Inflammatory macrophage treated with lipopolysaccharide for 4 hours (primary cell): ENCODE data around the gene SORCS3.

Experiments used
- DNase-seq: peaks from one replicate; pipeline ENCODE4 v3.0.0-alpha.2; 2020

The SORCS3 gene

GRCh38 chr10:104924101-104924795 lies 283.2 kb downstream of the SORCS3 start:
- DNase-seq = no peak

- peak; percentile 25 for DNase-seq
These were observed 284.3 kb downstream of the SORCS3 start for GRCh38 chr10:104925232-104925851.

- no peak for DNase-seq
These were observed 287.6 kb downstream of the SORCS3 start for GRCh38 chr10:104928734-104929133.

GRCh38 chr10:104931612-104932134 lies 290.6 kb downstream of the SORCS3 start:
- DNase-seq = no peak

GRCh38 chr10:104935656-104936055 lies 294.6 kb downstream of the SORCS3 start:
- no peak for DNase-seq

- DNase-seq = no peak
These were observed 296.5 kb downstream of the SORCS3 start for GRCh38 chr10:104937567-104937966.

- no peak for DNase-seq
These were observed 296.9 kb downstream of the SORCS3 start for GRCh38 chr10:104938031-104938430.

- DNase-seq = no peak
These were observed 300.6 kb downstream of the SORCS3 start for GRCh38 chr10:104941662-104942061.

GRCh38 chr10:104947314-104947713 lies 306.2 kb downstream of the SORCS3 start:
- no peak for DNase-seq

- DNase-seq = no peak
These were observed 316.2 kb downstream of the SORCS3 start for GRCh38 chr10:104957178-104957841.

GRCh38 chr10:104966563-104967297 lies 325.6 kb downstream of the SORCS3 start:
- no peak for DNase-seq

GRCh38 chr10:104980368-104980767 lies 339.3 kb downstream of the SORCS3 start:
- DNase-seq = no peak

- DNase-seq = no peak
These were observed 340.9 kb downstream of the SORCS3 start for GRCh38 chr10:104981995-104982394.

- no peak for DNase-seq
These were observed 347.6 kb downstream of the SORCS3 start for GRCh38 chr10:104988686-104989085.

GRCh38 chr10:104989880-104990279 lies 348.8 kb downstream of the SORCS3 start:
- DNase-seq = no peak

GRCh38 chr10:104993085-104993484 lies 352.0 kb downstream of the SORCS3 start:
- DNase-seq = no peak

- no peak for DNase-seq
These were observed 360.2 kb downstream of the SORCS3 start for GRCh38 chr10:105001269-105001668.

GRCh38 chr10:105010411-105011121 lies 369.5 kb downstream of the SORCS3 start:
- DNase-seq = no peak

GRCh38 chr10:105017116-105017515 lies 376.0 kb downstream of the SORCS3 start:
- no peak for DNase-seq

GRCh38 chr10:105017691-105018090 lies 376.6 kb downstream of the SORCS3 start:
- DNase-seq = no peak

GRCh38 chr10:105023211-105024111 lies 382.4 kb downstream of the SORCS3 start:
- DNase-seq = no peak
